ENCODE results near the gene GJC3.
"Not testable (repeated sequence)": the region's sequence is repeated elsewhere in the genome, so short reads cannot be mapped to it uniquely, and the experiment has no call there.

The GJC3 gene

DNA sequence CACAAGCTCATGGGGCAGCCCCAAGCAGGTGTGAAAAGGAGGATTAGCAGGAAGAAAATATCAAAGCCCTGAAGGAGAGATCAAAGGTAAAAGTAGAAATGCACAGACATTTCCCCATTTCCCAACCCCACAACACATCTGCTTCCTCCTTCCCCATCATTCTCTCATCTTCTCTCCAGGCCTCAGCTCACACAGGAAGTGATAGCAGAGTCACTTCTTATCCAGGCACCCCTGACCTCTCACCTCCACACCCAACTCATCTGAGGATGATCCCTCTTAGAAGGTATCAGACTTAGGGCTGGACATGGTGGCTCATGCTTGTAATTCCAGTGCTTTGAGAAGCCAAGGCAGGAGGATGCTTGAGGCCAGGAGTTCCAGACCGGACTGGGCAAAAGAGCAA lies 18.2 kb upstream of the GJC3 start:
- no peaks in the 10 kb centered on the region for H3K4me1 ChIP-seq (ENCODE audit: insufficient read depth, insufficient read length)
- TF ChIP-seq ZNF274 (IDR thresholded peaks at IDR 0.05; ENCODE audit: low read depth, low read length) (no peak), YY1 (IDR thresholded peaks at IDR 0.05; ENCODE audit: insufficient read depth, insufficient read length) (no peak), SUZ12 (IDR thresholded peaks at IDR 0.05; ENCODE audit: extremely low read depth, insufficient read depth, insufficient read length) (no peak)

DNA sequence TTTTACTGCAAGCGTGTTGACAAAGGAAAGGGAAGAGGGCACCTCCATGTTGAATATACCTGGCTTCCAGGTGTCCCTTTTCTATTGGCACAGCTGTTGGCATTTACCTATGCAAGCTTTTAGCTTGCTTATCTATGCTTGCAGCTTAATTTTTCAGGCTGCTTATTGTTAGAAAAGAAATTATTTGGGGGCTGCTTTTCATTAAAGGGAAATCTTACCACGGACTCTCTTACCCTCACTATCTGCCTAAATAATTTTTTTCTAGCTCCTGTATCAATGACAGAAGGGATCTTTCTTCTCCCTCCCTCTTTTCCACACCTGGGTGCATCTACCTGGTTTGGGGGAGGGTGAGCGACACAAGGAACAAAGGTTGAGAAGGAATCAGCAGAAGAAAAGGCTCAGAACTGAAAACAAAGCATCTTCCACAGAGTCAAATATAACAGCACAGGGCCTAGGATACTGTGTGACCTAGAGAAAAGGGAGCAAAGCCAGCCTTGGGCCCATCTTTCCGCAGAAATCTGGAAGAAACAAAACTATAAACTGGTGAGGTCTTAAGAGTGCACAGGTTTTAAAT lies 15.2 kb upstream of the GJC3 start:
- H3K4me1 ChIP-seq (ENCODE audit: insufficient read depth, insufficient read length): no peaks in the 10 kb centered on the region
- no peak for TF ChIP-seq ZNF274 (IDR thresholded peaks at IDR 0.05; ENCODE audit: low read depth, low read length)
- no peak for TF ChIP-seq SUZ12 (IDR thresholded peaks at IDR 0.05; ENCODE audit: extremely low read depth, insufficient read depth, insufficient read length)
- TF ChIP-seq YY1 (IDR thresholded peaks at IDR 0.05; ENCODE audit: insufficient read depth, insufficient read length): no peak
- H3K9ac ChIP-seq (ENCODE audit: insufficient read length, low read depth): no peak overlapping the region

More for the DNA sequence above, 18.2 kb upstream of the GJC3 start:
- no peak for DNase-seq (ENCODE audit: low read depth, low spot score)
- no peaks in the 10 kb centered on the region for H3K27me3 ChIP-seq (ENCODE audit: insufficient read depth, insufficient read length)
- H3K4me3 ChIP-seq (ENCODE audit: insufficient read length, low read depth): no peak overlapping the region
- no peaks in the 10 kb centered on the region for H3K9me3 ChIP-seq (ENCODE audit: insufficient read depth, low read length)
- H3K36me3 ChIP-seq (ENCODE audit: insufficient read depth, insufficient read length, low read length): no peaks in the 10 kb centered on the region
- H3K9ac ChIP-seq (ENCODE audit: insufficient read length, low read depth): no peak overlapping the region

DNA sequence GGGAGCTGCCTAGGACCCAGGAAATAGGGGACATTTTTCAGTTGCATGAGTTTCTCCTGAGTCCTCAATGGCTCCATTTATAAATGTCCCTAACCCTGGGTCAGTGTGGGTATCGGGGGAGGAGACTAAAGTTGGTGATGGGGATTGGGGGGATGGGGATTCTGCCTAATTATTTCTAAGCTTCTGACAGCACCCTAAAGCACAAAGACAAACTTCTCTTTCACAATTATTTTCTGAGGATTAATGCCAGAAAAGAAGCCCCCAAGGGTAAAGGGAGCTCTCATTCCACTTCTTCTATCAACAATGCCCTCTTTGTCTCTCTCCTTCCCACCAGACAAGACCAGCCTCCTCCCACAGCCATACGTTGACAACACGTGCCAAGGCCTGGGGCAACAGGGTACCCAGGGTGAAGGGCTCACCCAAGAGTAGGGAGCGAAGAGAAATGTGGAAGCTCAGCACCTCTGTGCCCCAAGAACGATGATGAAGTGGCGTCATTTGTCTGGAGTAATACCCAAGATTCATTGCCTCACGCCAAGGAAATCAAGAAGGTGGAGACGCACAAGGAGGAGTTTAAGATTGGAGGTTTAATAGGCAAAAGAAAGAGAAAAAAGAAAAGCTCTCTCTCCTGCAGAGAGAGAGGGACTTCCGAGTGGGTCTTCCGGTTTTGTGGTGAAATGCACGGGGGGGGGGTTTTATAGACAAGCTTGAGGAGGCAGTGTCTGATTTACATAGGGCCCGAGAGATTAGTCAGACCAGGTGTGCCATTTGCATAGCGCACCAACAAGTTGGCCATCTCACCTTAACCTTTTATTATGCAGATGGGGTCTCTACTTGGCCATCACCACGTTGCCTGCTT lies 14.4 kb upstream of the GJC3 start:
- Histone ChIP-seq H3K9me3 (ENCODE audit: insufficient read depth, low read length) (no peaks in the 10 kb centered on the region), H3K4me3 (ENCODE audit: insufficient read length, low read depth) (no peak overlapping the region), H3K27me3 (ENCODE audit: insufficient read depth, insufficient read length) (no peaks in the 10 kb centered on the region), H3K4me1 (ENCODE audit: insufficient read depth, insufficient read length) (no peaks in the 10 kb centered on the region), H3K9ac (ENCODE audit: insufficient read length, low read depth) (no peak overlapping the region), H3K36me3 (ENCODE audit: insufficient read depth, insufficient read length, low read length) (no peaks in the 10 kb centered on the region)
- DNase-seq (ENCODE audit: low read depth, low spot score): no peak
- TF ChIP-seq SUZ12 (IDR thresholded peaks at IDR 0.05; ENCODE audit: extremely low read depth, insufficient read depth, insufficient read length): no peak
- TF ChIP-seq YY1 (IDR thresholded peaks at IDR 0.05; ENCODE audit: insufficient read depth, insufficient read length): no peak
- no peak for TF ChIP-seq ZNF274 (IDR thresholded peaks at IDR 0.05; ENCODE audit: low read depth, low read length)

More for the DNA sequence above, 15.2 kb upstream of the GJC3 start:
- DNase-seq (ENCODE audit: low read depth, low spot score): no peak
- H3K27me3 ChIP-seq (ENCODE audit: insufficient read depth, insufficient read length): no peaks in the 10 kb centered on the region
- H3K4me3 ChIP-seq (ENCODE audit: insufficient read length, low read depth): no peak overlapping the region
- H3K9me3 ChIP-seq (ENCODE audit: insufficient read depth, low read length): no peaks in the 10 kb centered on the region
- no peaks in the 10 kb centered on the region for H3K36me3 ChIP-seq (ENCODE audit: insufficient read depth, insufficient read length, low read length)

DNA sequence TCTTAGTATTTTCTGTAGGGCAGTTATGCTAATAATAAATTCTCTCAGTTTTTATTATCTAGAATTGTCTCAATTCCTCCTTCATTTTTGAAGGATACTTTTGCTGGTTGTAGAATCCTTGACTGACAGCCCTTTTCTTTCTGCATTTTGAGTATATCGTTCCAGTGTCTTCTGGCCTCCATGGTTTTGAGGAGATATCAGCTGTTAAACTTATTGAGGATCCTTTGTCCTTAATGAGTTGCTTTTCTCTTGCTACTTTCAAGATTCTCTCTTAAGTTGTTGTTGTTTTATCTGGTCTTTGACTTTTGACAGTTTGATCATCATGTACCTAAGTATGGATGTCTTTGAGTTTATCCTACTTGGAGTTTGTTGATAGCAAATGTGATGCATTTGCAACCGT lies 8.9 kb upstream of the GJC3 start:
- 0 out of 2 replicates have a peak, but pooled peaks cover 11% of the 10 kb centered on the region for H3K9me3 ChIP-seq (ENCODE audit: insufficient read depth, low read length)
- no peak overlapping the region for H3K4me3 ChIP-seq (ENCODE audit: insufficient read length, low read depth)
- no peaks in the 10 kb centered on the region for H3K27me3 ChIP-seq (ENCODE audit: insufficient read depth, insufficient read length)
- TF ChIP-seq ZNF274 (IDR thresholded peaks at IDR 0.05; ENCODE audit: low read depth, low read length) (no peak), YY1 (IDR thresholded peaks at IDR 0.05; ENCODE audit: insufficient read depth, insufficient read length) (no peak), SUZ12 (IDR thresholded peaks at IDR 0.05; ENCODE audit: extremely low read depth, insufficient read depth, insufficient read length) (no peak)
- H3K9ac ChIP-seq (ENCODE audit: insufficient read length, low read depth): no peak overlapping the region
- DNase-seq (ENCODE audit: low read depth, low spot score): no peak
- no peaks in the 10 kb centered on the region for H3K4me1 ChIP-seq (ENCODE audit: insufficient read depth, insufficient read length)
- H3K36me3 ChIP-seq (ENCODE audit: insufficient read depth, insufficient read length, low read length): no peaks in the 10 kb centered on the region

DNA sequence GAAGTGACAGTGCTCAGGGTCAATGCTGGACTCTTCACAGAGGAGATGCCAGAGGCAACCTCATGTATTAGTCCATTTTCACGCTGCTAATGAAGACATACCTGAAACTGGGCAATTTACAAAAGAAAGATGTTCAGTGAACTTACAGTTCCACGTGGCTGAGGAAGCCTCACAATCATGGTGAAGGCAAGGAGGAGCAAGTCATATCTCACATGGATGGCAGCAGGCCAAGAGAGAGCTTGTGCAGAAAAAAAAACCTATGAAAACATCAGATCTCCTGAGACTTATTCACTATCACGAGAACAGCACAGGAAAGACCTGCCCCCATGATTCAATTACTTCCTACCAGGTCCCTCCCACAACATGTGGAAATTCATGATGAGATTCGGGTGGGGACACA lies 5.6 kb upstream of the GJC3 start:
- H3K36me3 ChIP-seq (ENCODE audit: insufficient read depth, insufficient read length, low read length); H3K4me1 ChIP-seq (ENCODE audit: insufficient read depth, insufficient read length); H3K4me3 ChIP-seq (ENCODE audit: insufficient read length, low read depth); H3K27me3 ChIP-seq (ENCODE audit: insufficient read depth, insufficient read length); H3K9ac ChIP-seq (ENCODE audit: insufficient read length, low read depth); DNase-seq (ENCODE audit: low read depth, low spot score): not testable (repeated sequence)
- H3K9me3 ChIP-seq (ENCODE audit: insufficient read depth, low read length): 0 out of 2 replicates have a peak, but pooled peaks cover 11% of the 10 kb centered on the region

DNA sequence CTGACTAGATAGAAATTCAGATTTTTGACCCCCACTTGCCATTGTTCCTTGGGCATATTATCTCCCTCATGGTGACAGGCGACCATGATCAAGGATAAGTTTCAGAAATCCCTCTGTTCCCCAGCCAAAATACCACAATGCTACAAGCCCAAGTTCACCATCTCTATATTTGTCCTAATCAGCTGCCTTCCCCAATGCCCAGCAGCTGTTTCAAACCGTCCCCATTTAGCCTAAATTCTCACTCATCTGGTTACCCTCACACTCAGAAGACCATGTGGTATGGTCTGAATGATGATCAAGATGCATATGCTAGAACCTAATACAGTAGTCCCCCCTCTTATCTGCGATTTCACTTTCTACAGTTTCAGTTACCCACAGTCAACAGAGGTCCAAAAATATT lies 956 bp upstream of the GJC3 start:
- Histone ChIP-seq H3K9ac (ENCODE audit: insufficient read length, low read depth) (no peak overlapping the region), H3K4me3 (ENCODE audit: insufficient read length, low read depth) (no peak overlapping the region), H3K9me3 (ENCODE audit: insufficient read depth, low read length) (no peaks in the 10 kb centered on the region), H3K36me3 (ENCODE audit: insufficient read depth, insufficient read length, low read length) (no peaks in the 10 kb centered on the region), H3K4me1 (ENCODE audit: insufficient read depth, insufficient read length) (no peaks in the 10 kb centered on the region), H3K27me3 (ENCODE audit: insufficient read depth, insufficient read length) (peaks cover 6% of the 10 kb centered on the region)
- TF ChIP-seq ZNF274 (IDR thresholded peaks at IDR 0.05; ENCODE audit: low read depth, low read length) (no peak), SUZ12 (IDR thresholded peaks at IDR 0.05; ENCODE audit: extremely low read depth, insufficient read depth, insufficient read length) (no peak), YY1 (IDR thresholded peaks at IDR 0.05; ENCODE audit: insufficient read depth, insufficient read length) (no peak)
- DNase-seq (ENCODE audit: low read depth, low spot score): no peak

DNA sequence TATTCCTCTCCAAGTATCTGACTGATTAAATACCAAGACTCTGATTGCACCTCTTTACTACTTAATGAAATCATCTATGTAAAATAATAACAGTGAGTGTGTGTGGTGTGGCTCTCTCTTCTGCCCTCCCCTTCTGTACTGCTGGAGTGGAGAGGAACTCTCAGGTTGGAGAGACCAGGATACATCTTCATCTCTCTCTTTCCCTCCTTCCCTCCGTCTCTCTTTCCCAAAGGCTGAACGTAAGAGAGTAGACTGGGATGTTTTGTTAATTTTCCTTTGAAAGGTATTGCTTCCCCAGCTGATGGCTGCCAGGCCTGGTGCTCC lies 272 bp upstream of the GJC3 start:
- Histone ChIP-seq H3K9me3 (ENCODE audit: insufficient read depth, low read length) (no peaks in the 10 kb centered on the region), H3K27me3 (ENCODE audit: insufficient read depth, insufficient read length) (peaks cover 6% of the 10 kb centered on the region), H3K36me3 (ENCODE audit: insufficient read depth, insufficient read length, low read length) (no peaks in the 10 kb centered on the region), H3K4me1 (ENCODE audit: insufficient read depth, insufficient read length) (no peaks in the 10 kb centered on the region), H3K9ac (ENCODE audit: insufficient read length, low read depth) (peak overlapping the region; percentile 59), H3K4me3 (ENCODE audit: insufficient read length, low read depth) (no peak overlapping the region)
- TF ChIP-seq SUZ12 (IDR thresholded peaks at IDR 0.05; ENCODE audit: extremely low read depth, insufficient read depth, insufficient read length): no peak
- no peak for TF ChIP-seq YY1 (IDR thresholded peaks at IDR 0.05; ENCODE audit: insufficient read depth, insufficient read length)
- no peak for TF ChIP-seq ZNF274 (IDR thresholded peaks at IDR 0.05; ENCODE audit: low read depth, low read length)
- no peak for DNase-seq (ENCODE audit: low read depth, low spot score)

Measured in NT2/D1 (cell line).